IMR-90 (cell line): ENCODE measurements around the gene RAP1GAP2. TPM values are rescaled to one million over a fixed set of nuclear protein-coding genes. Genes with fewer than 3 reads are reported as not detected.

Experiments
- ATAC-seq: fragments of 200-7000 bp; cut with Tn5 transposase; 2 replicates; pipeline ENCODE4 v1.9.1; 2020; ENCODE audit warnings: low read depth, mild to moderate bottlenecking, moderate library complexity
- BruUV-seq: library from RNA; stranded (reverse); fragments of 400-500 nt; replicated peaks from 2 replicates; lab custom pipeline; 2021; lab: Mats Ljungman, UMichigan
- CTCF ChIA-PET: fragments of 300-600 bp; formaldehyde crosslinking; extraction: SDS; loops from one replicate; lab custom pipeline; 2021; ENCODE audit warnings: antibody characterized with exemption; lab: Yijun Ruan, JAX
- POLR2A ChIA-PET: fragments of 300-600 bp; sonication (Branson Sonifier 250); formaldehyde crosslinking; loops from one replicate; lab custom pipeline; 2022; ENCODE audit warnings: antibody characterized with exemption; ENCODE audit not compliant: unreplicated experiment; lab: Charles Lee
- DNase-seq: peaks from one replicate; pipeline ENCODE4 v3.0.0; 2013
- H2AFZ ChIP-seq: replicated peaks from 2 replicates; pipeline ENCODE3; 2013; ENCODE audit warnings: low read length, mild to moderate bottlenecking; ENCODE audit not compliant: poor library complexity
- H2AK5ac ChIP-seq: 2 replicates; pipeline ENCODE4 v1.6.1; 2013; ENCODE audit warnings: low read depth, low read length, inconsistent platforms
- H2AK9ac ChIP-seq: replicated peaks from 2 replicates; pipeline ENCODE3; 2013; ENCODE audit warnings: mild to moderate bottlenecking, low read depth, low read length, moderate library complexity; ENCODE audit not compliant: poor library complexity
- H2BK120ac ChIP-seq: 2 replicates; pipeline ENCODE4 v1.6.1; 2013; ENCODE audit warnings: low read depth, low read length, inconsistent platforms
- H2BK15ac ChIP-seq: 3 replicates; pipeline ENCODE4 v1.6.1; 2013; ENCODE audit warnings: low read depth, low read length, inconsistent platforms
- H2BK20ac ChIP-seq: 2 replicates; pipeline ENCODE4 v1.6.1; 2013; ENCODE audit warnings: low read depth, mild to moderate bottlenecking, inconsistent platforms, low read length, moderate library complexity
- H2BK5ac ChIP-seq: 2 replicates; pipeline ENCODE4 v1.6.1; 2013; ENCODE audit warnings: mild to moderate bottlenecking, low read depth, low read length, inconsistent platforms; ENCODE audit not compliant: poor library complexity, severe bottlenecking
- H3K14ac ChIP-seq: replicated peaks from 2 replicates; pipeline ENCODE4 v1.6.1; 2013; ENCODE audit warnings: low read depth, low read length, inconsistent platforms
- H3K18ac ChIP-seq: 2 replicates; pipeline ENCODE4 v1.6.1; 2013; ENCODE audit warnings: low read depth, low read length, control low read depth
- H3K23ac ChIP-seq: 2 replicates; pipeline ENCODE4 v1.6.1; 2013; ENCODE audit warnings: low read depth, low read length, inconsistent platforms
- H3K27ac ChIP-seq: 2 replicates; pipeline ENCODE4 v1.5.1; 2013; ENCODE audit warnings: mild to moderate bottlenecking, control low read depth, low read length; ENCODE audit not compliant: insufficient read depth
- H3K27me3 ChIP-seq: 2 replicates; pipeline ENCODE4 v1.6.1; 2013; ENCODE audit warnings: low read length; ENCODE audit not compliant: control insufficient read depth, insufficient read depth
- H3K36me3 ChIP-seq: 2 replicates; pipeline ENCODE4 v1.6.1; 2013; ENCODE audit warnings: low read length, mixed read lengths; ENCODE audit not compliant: control insufficient read depth, insufficient read depth
- H3K4ac ChIP-seq: 2 replicates; pipeline ENCODE4 v1.6.1; 2013; ENCODE audit warnings: low read depth, low read length, inconsistent platforms
- H3K4me1 ChIP-seq: 2 replicates; pipeline ENCODE4 v1.6.1; 2013; ENCODE audit warnings: low read length, mixed read lengths; ENCODE audit not compliant: control insufficient read depth, insufficient read depth
- H3K4me2 ChIP-seq: 2 replicates; pipeline ENCODE4 v1.6.1; 2013; ENCODE audit warnings: low read depth, mild to moderate bottlenecking, control low read depth, low read length, moderate library complexity
- H3K4me3 ChIP-seq: 2 replicates; pipeline ENCODE4 v1.5.1; 2013; ENCODE audit warnings: low read depth, mild to moderate bottlenecking, control low read depth, low read length, moderate library complexity; ENCODE audit not compliant: insufficient read depth
- H3K56ac ChIP-seq: 2 replicates; pipeline ENCODE4 v1.6.1; 2013; ENCODE audit warnings: low read length, inconsistent platforms; ENCODE audit not compliant: insufficient read depth; ENCODE audit errors: extremely low read depth
- H3K79me1 ChIP-seq, 2 experiments: 2 replicates each; pipeline ENCODE4 v1.6.1; 2013; ENCODE audit warnings: low read length in 2 of 2, inconsistent platforms in 1 of 2, low read depth in 1 of 2
- H3K9ac ChIP-seq: 2 replicates; pipeline ENCODE4 v1.6.1; 2013; ENCODE audit warnings: low read depth, low read length, control low read depth
- H3K9me1 ChIP-seq: 2 replicates; pipeline ENCODE4 v1.6.1; 2013; ENCODE audit warnings: low read length, inconsistent platforms; ENCODE audit not compliant: insufficient read depth
- H3K9me3 ChIP-seq: 2 replicates; pipeline ENCODE4 v1.6.1; 2013; ENCODE audit warnings: low read length; ENCODE audit not compliant: control insufficient read depth, insufficient read depth
- H4K20me1 ChIP-seq: 2 replicates; pipeline ENCODE4 v1.6.1; 2013; ENCODE audit warnings: low read length, inconsistent platforms; ENCODE audit not compliant: insufficient read depth
- H4K5ac ChIP-seq: 2 replicates; pipeline ENCODE4 v1.6.1; 2013; ENCODE audit warnings: mild to moderate bottlenecking, low read depth, low read length, control low read depth
- H4K8ac ChIP-seq, 2 experiments: 2 replicates each; pipeline ENCODE4 v1.6.1; 2013; ENCODE audit warnings: low read depth in 2 of 2, low read length in 2 of 2, control low read depth in 1 of 2, inconsistent platforms in 1 of 2
- H4K91ac ChIP-seq: 2 replicates; pipeline ENCODE4 v1.6.1; 2013; ENCODE audit warnings: low read depth, low read length, inconsistent platforms; ENCODE audit not compliant: insufficient read depth
- BHLHE40 ChIP-seq: fragments of 150-350 bp; IDR thresholded peaks from 2 replicates; pipeline ENCODE4 v1.6.1; 2016; ENCODE audit warnings: mild to moderate bottlenecking, low read depth, low read length
- CEBPB ChIP-seq: IDR thresholded peaks from 2 replicates; pipeline ENCODE4 v1.6.1; 2012; ENCODE audit warnings: low read depth, low read length, improper control_type of control experiment
- CHD1 ChIP-seq: IDR thresholded peaks from 2 replicates; pipeline ENCODE4 v1.6.1; 2012; ENCODE audit warnings: low read depth, low read length, improper control_type of control experiment
- CTCF ChIP-seq: conservative IDR thresholded peaks from 2 replicates; pipeline ENCODE4 v1.5.1; 2012; ENCODE audit warnings: mild to moderate bottlenecking, low read depth, low read length, improper control_type of control experiment
- ELK1 ChIP-seq: fragments of 150-350 bp; IDR thresholded peaks from 2 replicates; pipeline ENCODE4 v1.6.1; 2016; ENCODE audit warnings: low read depth, mild to moderate bottlenecking, low read length, moderate library complexity, borderline replicate concordance
- FOS ChIP-seq: fragments of 150-350 bp; IDR thresholded peaks from 2 replicates; pipeline ENCODE4 v1.6.1; 2016; ENCODE audit warnings: low read depth, low read length
- MAFK ChIP-seq: IDR thresholded peaks from 2 replicates; pipeline ENCODE4 v1.6.1; 2012; ENCODE audit warnings: low read depth, low read length, improper control_type of control experiment
- MXI1 ChIP-seq: IDR thresholded peaks from 2 replicates; pipeline ENCODE4 v1.6.1; 2012; ENCODE audit warnings: low read depth, mild to moderate bottlenecking, low read length, moderate library complexity, borderline replicate concordance
- NFE2L2 ChIP-seq: fragments of 150-350 bp; IDR thresholded peaks from 2 replicates; pipeline ENCODE4 v1.6.1; 2016; ENCODE audit warnings: low read depth, mild to moderate bottlenecking, low read length
- RAD21 ChIP-seq: IDR thresholded peaks from 2 replicates; pipeline ENCODE4 v1.6.1; 2012; ENCODE audit warnings: low read length, improper control_type of control experiment
- RCOR1 ChIP-seq: IDR thresholded peaks from 2 replicates; pipeline ENCODE4 v1.6.1; 2012; ENCODE audit warnings: mild to moderate bottlenecking, low read length, improper control_type of control experiment; ENCODE audit not compliant: insufficient replicate concordance
- RFX5 ChIP-seq: IDR thresholded peaks from 2 replicates; pipeline ENCODE4 v1.8.0; 2012; ENCODE audit warnings: low read depth, mild to moderate bottlenecking, low read length, moderate library complexity
- SMC3 ChIP-seq: fragments of 150-350 bp; IDR thresholded peaks from 2 replicates; pipeline ENCODE4 v1.6.1; 2016; ENCODE audit warnings: low read depth, mild to moderate bottlenecking, antibody characterized with exemption, low read length, moderate library complexity
- WGBS, 2 experiments: methylation state at CpG; one replicate each; pipeline versions ENCODE4 v1.1.5 to v1.1.7; 2013; ENCODE audit warnings: missing lambda C conversion rate in 2 of 2; ENCODE audit not compliant: insufficient read length in 1 of 2; ENCODE audit errors: extremely low coverage in 2 of 2; 5-methylcytosine and 5-hydroxymethylcytosine counted together
- dilution Hi-C: fragments of 300-500 bp; cut with HindIII; formaldehyde crosslinking; loops from one replicate; pipeline ENCODE4 v1.14.3; 2018; ENCODE audit warnings: low sequenced_read_pairs; ENCODE audit not compliant: unreplicated experiment
- in situ Hi-C: fragments of 300-500 bp; cut with MboI; formaldehyde crosslinking; loops from 3 replicates; pipeline ENCODE4 v1.14.3; 2019; ENCODE audit warnings: low sequenced_read_pairs, inconsistent platforms, mixed read lengths
- intact Hi-C: fragments of 100-400 bp; cut with micrococcal nuclease; formaldehyde crosslinking; loops from 2 replicates; pipeline ENCODE4 v1.10.0; 2022
- polyA plus RNA-seq, 3 experiments: library from polyadenylated mRNA; depleted of rRNA; stranded (reverse); fragments of >200 nt; gene quantifications; 2 replicates each; pipeline ENCODE4 v1.2.3, GENCODE V29; 2012; ENCODE audit warnings: low replicate concordance in 1 of 3
- total RNA-seq: library from RNA; depleted of rRNA; stranded (reverse); fragments of >200 nt; gene quantifications from 2 replicates; pipeline ENCODE4 v1.2.3, GENCODE V29; 2012
- TF ChIP-seq, protein P1 (sequence below): fragments of 150-350 bp; IDR thresholded peaks from 2 replicates; pipeline ENCODE4 v1.6.1; 2017; ENCODE audit warnings: mild to moderate bottlenecking, antibody characterized with exemption, low read length, low read depth

RAP1GAP2 gene
- total and polyA plus RNA-seq, 2 of the 4 experiments (the other 2 are of a cell fraction): 5.7 to 7.5 TPM

DNA sequence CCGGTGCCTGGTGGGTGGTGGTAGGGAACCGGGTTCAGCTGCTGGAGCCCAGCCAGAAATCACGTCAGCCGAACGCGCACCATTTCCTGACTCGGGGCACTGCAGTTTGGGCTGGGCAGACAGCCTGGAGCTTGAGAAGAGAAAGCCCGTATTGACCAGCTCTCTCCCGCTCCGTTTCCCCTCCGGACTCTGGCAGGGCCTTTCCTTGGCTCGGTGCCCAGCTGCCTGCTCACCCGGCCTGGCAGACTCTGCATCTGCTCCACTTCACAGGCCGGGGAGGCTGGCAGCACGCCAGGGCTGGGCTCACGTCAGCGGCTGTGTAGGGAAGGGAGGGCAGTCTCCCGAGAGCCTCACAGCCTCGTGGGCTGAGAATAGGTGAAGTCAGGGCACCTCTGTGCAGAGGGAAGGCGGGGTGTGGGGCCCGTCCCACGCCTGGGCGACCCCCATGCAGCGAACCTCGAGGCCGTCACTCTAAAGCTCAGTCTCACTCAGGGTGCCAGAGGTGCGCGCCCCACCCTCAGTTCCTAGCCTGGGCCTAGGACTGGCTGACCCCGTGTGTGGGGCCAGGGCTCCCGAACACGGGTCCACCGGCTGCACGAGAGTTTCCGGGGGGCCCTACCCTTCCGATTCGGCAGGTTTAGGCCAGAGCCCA, 208.0 kb downstream of the RAP1GAP2 start:
- no TSS peak for BruUV-seq
- TF ChIP-seq ELK1 (no peak), RFX5 (no peak), CEBPB (no peak), NFE2L2 (no peak), RCOR1 (no peak), CHD1 (no peak), BHLHE40 (no peak), FOS (no peak), MXI1 (peak; percentile 39; the same call in 1 of the 2 replicates), CTCF (no peak), MAFK (no peak), SMC3 (0 out of 2 replicates have a peak, but pooled peaks have one; percentile 8), RAD21 (peak; percentile 16; the same call in 1 of the 2 replicates)
- TF ChIP-seq, protein P1, sequence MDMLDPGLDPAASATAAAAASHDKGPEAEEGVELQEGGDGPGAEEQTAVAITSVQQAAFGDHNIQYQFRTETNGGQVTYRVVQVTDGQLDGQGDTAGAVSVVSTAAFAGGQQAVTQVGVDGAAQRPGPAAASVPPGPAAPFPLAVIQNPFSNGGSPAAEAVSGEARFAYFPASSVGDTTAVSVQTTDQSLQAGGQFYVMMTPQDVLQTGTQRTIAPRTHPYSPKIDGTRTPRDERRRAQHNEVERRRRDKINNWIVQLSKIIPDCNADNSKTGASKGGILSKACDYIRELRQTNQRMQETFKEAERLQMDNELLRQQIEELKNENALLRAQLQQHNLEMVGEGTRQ: no peak

More for the DNA sequence above, 208.0 kb downstream of the RAP1GAP2 start:
- intact Hi-C loops: loop anchor here (1.0 to 5.0 kb wide), 3 partner anchors 43 to 152 kb away; no protein-coding TSS in a partner anchor
- Histone ChIP-seq H3K27me3 (no peaks in the 10 kb centered on the region), H3K36me3 (no peaks in the 10 kb centered on the region), H2AK9ac (peak overlapping the region; percentile 91), H4K20me1 (no peaks in the 10 kb centered on the region), H3K18ac (peak overlapping the region; percentile 61), H3K14ac (0 out of 2 replicates have a peak overlapping the region, but pooled peaks have one; percentile 48), H2BK15ac (peak overlapping the region; percentile 45; the same call in 2 of the 3 replicates), H3K27ac (peak overlapping the region; percentile 54), H3K4me2 (peak overlapping the region; percentile 70), H3K9ac (peak overlapping the region; percentile 19), H3K9me1 (peaks cover 14% of the 10 kb centered on the region), H3K4ac (peak overlapping the region; percentile 94), H3K79me1 (peaks cover 4 to 12% of the 10 kb centered on the region in 2 experiments; a peak in 2 of 4 replicates), H2AFZ (peak overlapping the region; percentile 89), H4K5ac (peak overlapping the region; percentile 52), H3K4me1 (peaks cover 15% of the 10 kb centered on the region), H2BK5ac (peak overlapping the region; percentile 86), H2BK20ac (peak overlapping the region; percentile 74), H3K9me3 (no peaks in the 10 kb centered on the region), H3K23ac (0 out of 2 replicates have a peak overlapping the region, but pooled peaks have one; percentile 50), H2BK120ac (peak overlapping the region; percentile 84), H4K8ac (peak overlapping the region; percentile 76 to 87), H3K4me3 (no peak overlapping the region), H2AK5ac (peak overlapping the region; percentile 95; the same call in 1 of the 2 replicates), H4K91ac (peak overlapping the region; percentile 90; the same call in 1 of the 2 replicates), H3K56ac (no peak overlapping the region)
- CTCF ChIA-PET: no interaction called here
- POLR2A ChIA-PET: no interaction called here
- peak; percentile 95 for ATAC-seq
- DNase-seq: peak; percentile 96
- in situ Hi-C loops: no loop called here
- WGBS, 2 experiments: 19% methylated on average over 23 of the region's 36 CpGs; no CpG with 5 or more reads in 1 of the 2 experiments
- dilution Hi-C loops: no loop called here
